K562 (cell line): ENCODE measurements around the gene THADA.

ENCODE experiments used
- BCOR ChIP-seq: fragments of 450-650 bp; IDR thresholded peaks from 2 replicates; pipeline ENCODE4 v1.6.1; 2016
- HCFC1 ChIP-seq: IDR thresholded peaks from 2 replicates; pipeline ENCODE4 v1.6.1; 2012; ENCODE audit warnings: low read depth, low read length, improper control_type of control experiment
- KDM1A ChIP-seq, 2 experiments: fragments of 450-650 bp; IDR thresholded peaks; 2 replicates each; pipeline ENCODE4 v1.6.1; 2016; ENCODE audit warnings: mild to moderate bottlenecking in 2 of 2
- POLR2AphosphoS5 ChIP-seq: IDR thresholded peaks from 2 replicates; pipeline ENCODE4 v1.6.1; 2011; ENCODE audit warnings: mild to moderate bottlenecking, low read depth, low read length, moderate library complexity; ENCODE audit not compliant: control insufficient read depth, insufficient read depth
- SIRT6 ChIP-seq: IDR thresholded peaks from one replicate; pipeline ENCODE4 v1.6.1; 2012; ENCODE audit warnings: low read depth, mild to moderate bottlenecking, control low read depth, inconsistent platforms, low read length, moderate library complexity
- TOE1 ChIP-seq, 2 experiments: fragments of 450-650 bp in 1 of 2; sonication (generic) in 1 of 2; formaldehyde crosslinking in 1 of 2; IDR thresholded peaks; 2 replicates each; pipeline versions ENCODE4 v1.7.1 to v1.8.0; 2016 to 2022; ENCODE audit warnings: borderline replicate concordance in 2 of 2, mild to moderate bottlenecking in 2 of 2, antibody characterized with exemption in 1 of 2, inconsistent platforms in 1 of 2, low read depth in 1 of 2, missing genetic modification reagents in 1 of 2, moderate library complexity in 1 of 2
- ZNF668 ChIP-seq: fragments of 250-450 bp; sonication (Bioruptor Pico); IDR thresholded peaks from 2 replicates; pipeline ENCODE4 v1.8.0; 2022; ENCODE audit warnings: mild to moderate bottlenecking, inconsistent platforms
- TF ChIP-seq, protein P1 (sequence below): sonication (generic); formaldehyde crosslinking; IDR thresholded peaks from 2 replicates; pipeline ENCODE4 v1.9.0; 2022; ENCODE audit warnings: mild to moderate bottlenecking, missing genetic modification reagents
- TF ChIP-seq, protein P2 (sequence below), 3 experiments: IDR thresholded peaks in 2 of 3; conservative IDR thresholded peaks in 1 of 3; 2 replicates each; pipeline ENCODE4 v1.5.1; 2011 to 2012; ENCODE audit warnings: low read length in 3 of 3, mild to moderate bottlenecking in 3 of 3, control low read depth in 2 of 3, improper control_type of control experiment in 1 of 3, inconsistent platforms in 1 of 3, low read depth in 1 of 3, mixed read lengths in 1 of 3, moderate library complexity in 1 of 3; ENCODE audit not compliant: insufficient read depth in 2 of 3
- TF ChIP-seq, protein P3 (sequence below), 2 experiments: fragments of 450-650 bp; conservative IDR thresholded peaks; 2 replicates each; pipeline ENCODE4 v1.6.1; 2017; ENCODE audit warnings: mild to moderate bottlenecking in 2 of 2, moderate library complexity in 2 of 2
- TF ChIP-seq, protein P4 (sequence below): sonication (generic); formaldehyde crosslinking; IDR thresholded peaks from 2 replicates; pipeline ENCODE4 v1.5.0; 2020; ENCODE audit warnings: missing genetic modification reagents
- TF ChIP-seq, protein P5 (sequence below): fragments of 250-450 bp; sonication (Bioruptor Pico); IDR thresholded peaks from 2 replicates; pipeline ENCODE4 v1.5.0; 2020; ENCODE audit warnings: mild to moderate bottlenecking

DNA sequence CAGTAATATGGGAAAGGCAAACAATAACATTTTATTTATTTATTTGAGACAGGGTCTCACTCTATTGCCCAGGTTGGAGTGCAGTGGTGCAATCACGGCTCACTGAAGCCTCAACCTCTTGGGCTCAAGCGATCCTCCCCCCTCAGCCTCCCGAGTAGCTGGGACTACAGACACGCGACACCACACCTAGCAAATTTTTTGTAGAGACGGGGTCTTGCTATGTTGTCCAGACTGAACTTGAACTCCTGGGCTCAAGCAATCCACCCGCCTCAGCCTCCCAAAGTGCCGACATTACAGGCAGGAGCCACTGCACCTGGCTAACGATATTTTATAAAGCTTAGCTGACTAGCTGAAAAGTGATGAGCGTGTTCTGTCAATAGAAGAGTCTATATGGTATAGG lies 23.7 kb upstream of the THADA start:
- TF ChIP-seq POLR2AphosphoS5 (no peak), HCFC1 (no peak), SIRT6 (no peak), KDM1A (IDR thresholded peaks at IDR 0.05) (no peak), TOE1 (IDR thresholded peaks at IDR 0.05; ENCODE audit: borderline replicate concordance) (no peak), TOE1 (CRISPR knock-in tag; IDR thresholded peaks at IDR 0.05; ENCODE audit: borderline replicate concordance, low read depth) (no peak), BCOR (no peak), ZNF668 (CRISPR knock-in tag) (no peak)
- TF ChIP-seq, protein P1, sequence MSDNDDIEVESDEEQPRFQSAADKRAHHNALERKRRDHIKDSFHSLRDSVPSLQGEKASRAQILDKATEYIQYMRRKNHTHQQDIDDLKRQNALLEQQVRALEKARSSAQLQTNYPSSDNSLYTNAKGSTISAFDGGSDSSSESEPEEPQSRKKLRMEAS (CRISPR knock-in tag) = no peak
- TF ChIP-seq, protein P2, sequence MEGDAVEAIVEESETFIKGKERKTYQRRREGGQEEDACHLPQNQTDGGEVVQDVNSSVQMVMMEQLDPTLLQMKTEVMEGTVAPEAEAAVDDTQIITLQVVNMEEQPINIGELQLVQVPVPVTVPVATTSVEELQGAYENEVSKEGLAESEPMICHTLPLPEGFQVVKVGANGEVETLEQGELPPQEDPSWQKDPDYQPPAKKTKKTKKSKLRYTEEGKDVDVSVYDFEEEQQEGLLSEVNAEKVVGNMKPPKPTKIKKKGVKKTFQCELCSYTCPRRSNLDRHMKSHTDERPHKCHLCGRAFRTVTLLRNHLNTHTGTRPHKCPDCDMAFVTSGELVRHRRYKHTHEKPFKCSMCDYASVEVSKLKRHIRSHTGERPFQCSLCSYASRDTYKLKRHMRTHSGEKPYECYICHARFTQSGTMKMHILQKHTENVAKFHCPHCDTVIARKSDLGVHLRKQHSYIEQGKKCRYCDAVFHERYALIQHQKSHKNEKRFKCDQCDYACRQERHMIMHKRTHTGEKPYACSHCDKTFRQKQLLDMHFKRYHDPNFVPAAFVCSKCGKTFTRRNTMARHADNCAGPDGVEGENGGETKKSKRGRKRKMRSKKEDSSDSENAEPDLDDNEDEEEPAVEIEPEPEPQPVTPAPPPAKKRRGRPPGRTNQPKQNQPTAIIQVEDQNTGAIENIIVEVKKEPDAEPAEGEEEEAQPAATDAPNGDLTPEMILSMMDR (IDR thresholded peaks at IDR 0.05 in 2 of 3, conservative IDR thresholded peaks at IDR 0.05 in 1 of 3; ENCODE audit: insufficient read depth in 2 of 3, low read depth in 1 of 3, low read length in 3 of 3) = no peak
- TF ChIP-seq, protein P3, sequence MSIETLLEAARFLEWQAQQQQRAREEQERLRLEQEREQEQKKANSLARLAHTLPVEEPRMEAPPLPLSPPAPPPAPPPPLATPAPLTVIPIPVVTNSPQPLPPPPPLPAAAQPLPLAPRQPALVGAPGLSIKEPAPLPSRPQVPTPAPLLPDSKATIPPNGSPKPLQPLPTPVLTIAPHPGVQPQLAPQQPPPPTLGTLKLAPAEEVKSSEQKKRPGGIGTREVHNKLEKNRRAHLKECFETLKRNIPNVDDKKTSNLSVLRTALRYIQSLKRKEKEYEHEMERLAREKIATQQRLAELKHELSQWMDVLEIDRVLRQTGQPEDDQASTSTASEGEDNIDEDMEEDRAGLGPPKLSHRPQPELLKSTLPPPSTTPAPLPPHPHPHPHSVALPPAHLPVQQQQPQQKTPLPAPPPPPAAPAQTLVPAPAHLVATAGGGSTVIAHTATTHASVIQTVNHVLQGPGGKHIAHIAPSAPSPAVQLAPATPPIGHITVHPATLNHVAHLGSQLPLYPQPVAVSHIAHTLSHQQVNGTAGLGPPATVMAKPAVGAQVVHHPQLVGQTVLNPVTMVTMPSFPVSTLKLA (conservative IDR thresholded peaks at IDR 0.05) = no peak
- TF ChIP-seq, protein P4, sequence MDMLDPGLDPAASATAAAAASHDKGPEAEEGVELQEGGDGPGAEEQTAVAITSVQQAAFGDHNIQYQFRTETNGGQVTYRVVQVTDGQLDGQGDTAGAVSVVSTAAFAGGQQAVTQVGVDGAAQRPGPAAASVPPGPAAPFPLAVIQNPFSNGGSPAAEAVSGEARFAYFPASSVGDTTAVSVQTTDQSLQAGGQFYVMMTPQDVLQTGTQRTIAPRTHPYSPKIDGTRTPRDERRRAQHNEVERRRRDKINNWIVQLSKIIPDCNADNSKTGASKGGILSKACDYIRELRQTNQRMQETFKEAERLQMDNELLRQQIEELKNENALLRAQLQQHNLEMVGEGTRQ (CRISPR knock-in tag) = no peak
- TF ChIP-seq, protein P5, sequence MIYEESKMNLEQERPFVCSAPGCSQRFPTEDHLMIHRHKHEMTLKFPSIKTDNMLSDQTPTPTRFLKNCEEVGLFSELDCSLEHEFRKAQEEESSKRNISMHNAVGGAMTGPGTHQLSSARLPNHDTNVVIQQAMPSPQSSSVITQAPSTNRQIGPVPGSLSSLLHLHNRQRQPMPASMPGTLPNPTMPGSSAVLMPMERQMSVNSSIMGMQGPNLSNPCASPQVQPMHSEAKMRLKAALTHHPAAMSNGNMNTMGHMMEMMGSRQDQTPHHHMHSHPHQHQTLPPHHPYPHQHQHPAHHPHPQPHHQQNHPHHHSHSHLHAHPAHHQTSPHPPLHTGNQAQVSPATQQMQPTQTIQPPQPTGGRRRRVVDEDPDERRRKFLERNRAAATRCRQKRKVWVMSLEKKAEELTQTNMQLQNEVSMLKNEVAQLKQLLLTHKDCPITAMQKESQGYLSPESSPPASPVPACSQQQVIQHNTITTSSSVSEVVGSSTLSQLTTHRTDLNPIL = no peak
